Cardiac fibroblast (primary cell): Measurements from ENCODE around the gene MAMSTR.
A peak's percentile ranks its signal among the peaks of the same experiment; 100 is the strongest.
"Not testable (repeated sequence)": the region's sequence is repeated elsewhere in the genome, so short reads cannot be mapped to it uniquely, and the experiment has no call there.

Experiments used
- DNase-seq, 2 donors: peaks; one replicate each; pipeline versions ENCODE4 v3.0.0 to v3.0.0-alpha.2; 2010; ENCODE audit warnings: low read depth in 2 of 2
- H3K4me3 ChIP-seq, 2 donors: replicated peaks in 1 of 2; 1 replicate in 1 of 2; 2 replicates in 1 of 2; pipeline ENCODE4 v1.5.1; 2011; ENCODE audit warnings: low read depth in 2 of 2, low read length in 2 of 2, mild to moderate bottlenecking in 2 of 2, moderate library complexity in 1 of 2
- CTCF ChIP-seq: IDR thresholded peaks from one replicate; pipeline ENCODE4 v1.5.1; 2011; ENCODE audit warnings: low read depth, mild to moderate bottlenecking, low read length, inconsistent platforms

Gene MAMSTR

DNA sequence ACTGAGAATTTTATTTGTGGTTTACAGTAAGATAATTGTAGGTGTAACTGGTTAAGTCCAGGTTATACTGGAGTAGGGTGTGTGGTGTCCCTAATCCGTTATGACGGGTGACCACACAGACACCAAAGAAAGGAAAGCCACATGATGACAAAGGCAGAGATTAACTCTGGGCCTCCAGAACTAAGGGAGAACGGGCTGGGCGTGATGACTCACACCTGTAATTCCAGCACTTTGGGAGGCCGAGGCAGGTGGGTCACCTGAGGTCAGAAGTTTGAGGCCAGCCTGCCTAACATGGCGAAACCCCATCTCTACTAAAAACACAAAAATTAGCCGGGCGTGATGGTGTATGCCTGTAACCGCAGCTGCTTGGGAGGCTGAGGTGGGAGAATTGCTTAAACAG lies 33.9 kb downstream of the MAMSTR start:
- no peak for TF ChIP-seq CTCF

GRCh38 chr19:48683349-48683748 lies 36.2 kb downstream of the MAMSTR start:
- peak overlapping the region in 1 of 2 donors; percentile 14 for H3K4me3 ChIP-seq
- peak; percentile 62 to 68 for DNase-seq
- TF ChIP-seq CTCF = no peak

More for the DNA sequence above, 33.9 kb downstream of the MAMSTR start:
- H3K4me3 ChIP-seq = no peak overlapping the region
- DNase-seq = no peak

DNA sequence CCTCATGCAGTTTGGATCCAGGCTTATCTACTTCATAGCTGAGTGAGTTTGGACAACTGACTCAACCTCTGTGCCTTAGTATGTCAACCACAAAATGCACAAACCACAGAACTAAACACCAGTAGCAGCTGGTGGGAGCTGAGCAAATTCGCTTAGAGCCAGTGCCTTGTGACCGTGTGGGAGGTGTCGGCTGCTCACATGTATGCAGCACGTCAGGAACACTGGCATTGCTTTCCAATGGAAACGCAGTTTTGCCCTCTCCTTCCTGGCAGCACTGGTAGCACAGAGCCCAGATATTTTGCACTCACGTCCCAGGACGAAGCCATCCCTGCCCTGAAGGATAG lies 38.4 kb downstream of the MAMSTR start:
- DNase-seq = peak; percentile 49 to 85
- TF ChIP-seq CTCF = no peak
- H3K4me3 ChIP-seq = no peak overlapping the region

DNA sequence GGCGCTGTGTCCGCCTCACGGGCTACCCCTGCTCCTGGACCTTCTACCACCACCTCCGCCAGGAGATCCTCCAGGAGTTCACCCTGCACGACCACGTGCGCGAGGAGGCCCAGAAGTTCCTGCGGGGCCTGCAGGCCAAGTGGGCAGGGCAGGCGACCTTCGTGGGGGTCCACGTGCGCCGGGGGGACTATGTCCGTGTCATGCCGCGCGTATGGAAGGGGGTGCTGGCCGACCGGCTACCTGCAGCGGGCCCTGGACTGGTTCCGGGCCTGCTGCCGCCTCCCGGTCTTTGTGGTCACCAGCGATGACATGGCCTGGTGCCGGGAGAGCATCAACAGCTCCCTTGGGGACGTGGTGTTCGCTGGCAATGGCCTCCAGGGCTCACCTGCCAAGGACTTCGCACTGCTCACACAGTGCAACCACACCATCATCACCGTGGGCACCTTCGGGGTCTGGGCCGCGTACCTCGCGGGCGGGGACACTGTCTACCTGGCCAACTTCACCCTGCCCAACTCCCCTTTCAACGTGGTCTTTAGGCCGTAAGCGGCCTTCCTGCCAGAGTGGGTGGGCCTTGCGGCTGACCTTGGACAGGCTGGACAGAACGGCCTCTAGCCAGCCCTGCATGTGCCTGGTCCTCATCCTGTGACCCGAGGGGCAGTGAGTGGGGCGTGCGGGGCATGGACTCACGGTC lies 38.9 kb downstream of the MAMSTR start:
- TF ChIP-seq CTCF = no peak
- DNase-seq = no peak
- H3K4me3 ChIP-seq = no peak overlapping the region

- H3K4me3 ChIP-seq = not testable (repeated sequence)
Measured at GRCh38 chr19:48680006-48680405, 39.5 kb downstream of the MAMSTR start.

DNA sequence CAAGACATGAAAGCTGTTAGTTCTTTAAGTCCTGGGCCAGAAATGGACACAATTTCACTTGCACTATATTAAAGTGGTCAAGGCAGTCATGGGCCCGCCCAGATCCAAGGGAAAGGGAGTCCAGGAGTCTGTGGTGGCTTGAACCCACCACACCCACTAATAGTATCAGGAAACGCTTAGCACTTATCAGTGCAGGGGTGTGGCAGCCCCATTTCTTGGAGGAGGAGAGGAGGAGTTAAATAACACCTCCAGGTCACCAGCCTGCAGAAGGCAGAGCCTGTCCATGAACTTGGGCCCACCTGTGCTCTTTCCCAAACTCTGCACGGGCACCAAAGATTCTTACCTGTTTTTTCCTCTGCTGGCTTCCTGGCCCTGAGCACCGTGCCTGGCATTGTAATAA lies 41.3 kb downstream of the MAMSTR start:
- no peak overlapping the region for H3K4me3 ChIP-seq
- no peak for DNase-seq

More at GRCh38 chr19:48680006-48680405, 39.5 kb downstream of the MAMSTR start:
- not testable (repeated sequence) for DNase-seq

DNA sequence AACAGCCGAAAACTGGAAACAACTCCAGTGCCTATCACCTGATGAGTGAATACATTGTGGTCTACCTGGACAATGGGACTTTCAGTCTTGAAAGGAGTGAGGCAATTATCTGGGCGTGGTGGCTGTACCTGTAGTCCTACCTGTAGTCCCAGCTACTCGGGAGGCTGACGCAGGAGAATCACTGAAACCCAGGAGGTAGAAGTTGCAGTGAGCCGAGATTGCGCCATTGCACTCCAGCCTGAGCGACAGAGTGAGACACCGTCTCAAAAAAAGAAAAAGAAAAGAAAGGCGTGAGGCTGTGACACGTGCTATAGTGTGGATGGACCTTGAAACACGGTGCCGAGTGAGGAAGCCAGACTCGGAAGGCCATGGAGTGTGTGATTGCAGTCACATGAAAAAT lies 42.6 kb downstream of the MAMSTR start:
- H3K4me3 ChIP-seq = no peak overlapping the region
- TF ChIP-seq CTCF = no peak

More for the DNA sequence above, 41.3 kb downstream of the MAMSTR start:
- no peak for TF ChIP-seq CTCF

More for the DNA sequence above, 42.6 kb downstream of the MAMSTR start:
- DNase-seq = no peak
